SU-DHL-6 (cell line): ENCODE data around the gene PLXNB1.

Experiments
- H2AFZ ChIP-seq: fragments of 200-600 bp; sonication (generic); 2 replicates; pipeline ENCODE4 v1.6.1; 2014; ENCODE audit warnings: low read depth, mild to moderate bottlenecking, moderate library complexity, mixed read lengths, antibody characterized with exemption, low read length; ENCODE audit not compliant: severe bottlenecking
- H3F3A ChIP-seq: fragments of 200-600 bp; shearing (Covaris generic); 2 replicates; pipeline ENCODE4 v1.6.0; 2016; ENCODE audit warnings: antibody characterized with exemption, mild to moderate bottlenecking; ENCODE audit not compliant: insufficient read depth
- H3K27ac ChIP-seq: fragments of 200-600 bp; sonication (generic); 2 replicates; pipeline ENCODE4 v1.5.1; 2016; ENCODE audit warnings: low read depth, mild to moderate bottlenecking, low read length, moderate library complexity, mixed read lengths
- H3K27me3 ChIP-seq: fragments of 200-600 bp; sonication (generic), shearing (Covaris generic); 2 replicates; pipeline ENCODE4 v1.6.0; 2014; ENCODE audit warnings: mild to moderate bottlenecking, low read length
- H3K36me3 ChIP-seq: fragments of 200-600 bp; sonication (generic); 2 replicates; pipeline ENCODE4 v1.6.1; 2014; ENCODE audit warnings: mild to moderate bottlenecking, low read length, mixed read lengths
- H3K4me2 ChIP-seq: fragments of 300-600, 200-600 bp; shearing (Covaris generic), sonication (generic); 2 replicates; pipeline ENCODE4 v1.6.0; 2014; ENCODE audit warnings: low read length, low read depth, mild to moderate bottlenecking; ENCODE audit not compliant: poor library complexity, severe bottlenecking
- H3K4me3 ChIP-seq: fragments of 200-600 bp; sonication (generic); 2 replicates; pipeline ENCODE4 v1.5.1; 2014; ENCODE audit warnings: antibody characterized with exemption, low read length, mild to moderate bottlenecking, mixed read lengths; ENCODE audit not compliant: insufficient read depth, poor library complexity, severe bottlenecking
- H3K79me2 ChIP-seq: fragments of 200-600 bp; sonication (generic); 2 replicates; pipeline ENCODE4 v1.6.1; 2014; ENCODE audit warnings: mild to moderate bottlenecking, low read length, moderate library complexity; ENCODE audit not compliant: insufficient read depth
- H3K9ac ChIP-seq: fragments of 200-600 bp; sonication (generic); 2 replicates; pipeline ENCODE4 v1.7.0; 2014; ENCODE audit warnings: mild to moderate bottlenecking, low read length
- H3K9me2 ChIP-seq: fragments of 200-600 bp; sonication (generic); replicated peaks from 2 replicates; pipeline ENCODE4 v1.6.1; 2014; ENCODE audit warnings: low read length; ENCODE audit not compliant: insufficient read depth
- H3K9me3 ChIP-seq: fragments of 200-600 bp; sonication (generic); 2 replicates; pipeline ENCODE4 v1.6.1; 2014; ENCODE audit warnings: low read length, mixed read lengths; ENCODE audit not compliant: insufficient read depth
- H4K20me1 ChIP-seq: fragments of 200-600 bp; sonication (generic); 2 replicates; pipeline ENCODE4 v1.6.1; 2014; ENCODE audit warnings: low read depth, mild to moderate bottlenecking, antibody characterized with exemption, low read length, moderate library complexity, mixed read lengths
- CTCF ChIP-seq: fragments of 200-600 bp; sonication (generic); IDR thresholded peaks from one replicate; pipeline ENCODE4 v1.5.1; 2017; ENCODE audit warnings: antibody characterized with exemption, mild to moderate bottlenecking, low read length, moderate library complexity; ENCODE audit not compliant: insufficient read depth, poor library complexity, severe bottlenecking
- EZH2phosphoT487 ChIP-seq: fragments of 200-600 bp; sonication (generic), shearing (Covaris generic); conservative IDR thresholded peaks from 2 replicates; pipeline ENCODE4 v1.6.1; 2018; ENCODE audit warnings: mild to moderate bottlenecking, antibody characterized with exemption, low read length, moderate library complexity, mixed read lengths

Gene PLXNB1

GRCh38 chr3:48388966-48389365, 40.9 kb downstream of the PLXNB1 start:
- Histone ChIP-seq H3K27me3 (no peaks in the 10 kb centered on the region), H3K79me2 (no peaks in the 10 kb centered on the region), H3K27ac (no peak overlapping the region), H3K9ac (no peak overlapping the region), H3K4me2 (no peak overlapping the region), H4K20me1 (no peaks in the 10 kb centered on the region), H3K36me3 (no peaks in the 10 kb centered on the region), H3K9me2 (no peaks in the 10 kb centered on the region), H3K4me3 (no peak overlapping the region), H3F3A (no peaks in the 10 kb centered on the region), H3K9me3 (no peaks in the 10 kb centered on the region), H2AFZ (no peak overlapping the region)
- TF ChIP-seq CTCF (no peak), EZH2phosphoT487 (no peak)

- Histone ChIP-seq H3F3A (no peaks in the 10 kb centered on the region), H3K9ac (no peak overlapping the region), H2AFZ (no peak overlapping the region), H3K4me2 (no peak overlapping the region), H4K20me1 (no peaks in the 10 kb centered on the region), H3K79me2 (no peaks in the 10 kb centered on the region), H3K9me3 (no peaks in the 10 kb centered on the region), H3K27ac (no peak overlapping the region), H3K36me3 (no peaks in the 10 kb centered on the region), H3K4me3 (no peak overlapping the region), H3K9me2 (no peaks in the 10 kb centered on the region), H3K27me3 (no peaks in the 10 kb centered on the region)
- TF ChIP-seq EZH2phosphoT487 (no peak), CTCF (no peak)
Observed at GRCh38 chr3:48387634-48388033, 42.3 kb downstream of the PLXNB1 start.

- H3K4me2 ChIP-seq = no peak overlapping the region
- no peaks in the 10 kb centered on the region for H3K9me2 ChIP-seq
- H3K27ac ChIP-seq = no peak overlapping the region
- no peaks in the 10 kb centered on the region for H3K36me3 ChIP-seq
- no peaks in the 10 kb centered on the region for H3K79me2 ChIP-seq
- H3K27me3 ChIP-seq = no peaks in the 10 kb centered on the region
- H2AFZ ChIP-seq = no peak overlapping the region
- no peaks in the 10 kb centered on the region for H4K20me1 ChIP-seq
- no peak overlapping the region for H3K9ac ChIP-seq
- H3K4me3 ChIP-seq = no peak overlapping the region
- no peaks in the 10 kb centered on the region for H3K9me3 ChIP-seq
- no peaks in the 10 kb centered on the region for H3F3A ChIP-seq
- TF ChIP-seq EZH2phosphoT487 (no peak), CTCF (no peak)
Observed at GRCh38 chr3:48372862-48373435, 56.9 kb downstream of the PLXNB1 start.
